ENCODE measurements around the gene ENAH.
"Not testable (repeated sequence)": the region's sequence is repeated elsewhere in the genome, so short reads cannot be mapped to it uniquely, and the experiment has no call there.

Gene ENAH

GRCh38 chr1:225520587-225521227 lies 132.2 kb downstream of the ENAH start:
- no peak for DNase-seq

GRCh38 chr1:225519166-225519863 lies 133.6 kb downstream of the ENAH start:
- DNase-seq: no peak

- DNase-seq: no peak
Measured at GRCh38 chr1:225517697-225518096, 135.2 kb downstream of the ENAH start.

GRCh38 chr1:225517221-225517620 lies 135.7 kb downstream of the ENAH start:
- no peak for DNase-seq

GRCh38 chr1:225514671-225515081 lies 138.2 kb downstream of the ENAH start:
- no peak for DNase-seq

- DNase-seq: not testable (repeated sequence)
Measured at GRCh38 chr1:225513576-225513975, 139.3 kb downstream of the ENAH start.

GRCh38 chr1:225511828-225512381 lies 141.0 kb downstream of the ENAH start:
- DNase-seq: no peak

GRCh38 chr1:225510740-225511139 lies 142.2 kb downstream of the ENAH start:
- not testable (repeated sequence) for DNase-seq

- DNase-seq: peak; percentile 11
Measured at GRCh38 chr1:225509770-225510169, 143.2 kb downstream of the ENAH start.

- no peak for DNase-seq
Measured at GRCh38 chr1:225509376-225509707, 143.6 kb downstream of the ENAH start.

- peak; percentile 97 for DNase-seq
Measured at GRCh38 chr1:225508538-225509375, 144.2 kb downstream of the ENAH start.

- DNase-seq: no peak
Measured at GRCh38 chr1:225506727-225507126, 146.2 kb downstream of the ENAH start.

- no peak for DNase-seq
Measured at GRCh38 chr1:225504776-225505175, 148.1 kb downstream of the ENAH start.

GRCh38 chr1:225500624-225501192 lies 152.2 kb downstream of the ENAH start:
- DNase-seq: no peak

GRCh38 chr1:225498549-225499136 lies 154.3 kb downstream of the ENAH start:
- peak; percentile 60 for DNase-seq

- DNase-seq: no peak
Measured at GRCh38 chr1:225494789-225495359, 158.0 kb downstream of the ENAH start.

- DNase-seq: no peak
Measured at GRCh38 chr1:225493591-225494246, 159.2 kb downstream of the ENAH start.

- no peak for DNase-seq
Measured at GRCh38 chr1:225488676-225489075, 164.2 kb downstream of the ENAH start.

GRCh38 chr1:225486856-225487255 lies 166.1 kb downstream of the ENAH start:
- DNase-seq: no peak

GRCh38 chr1:225485991-225486530 lies 166.9 kb downstream of the ENAH start:
- DNase-seq: no peak

- no peak for DNase-seq
Measured at GRCh38 chr1:225485226-225485625, 167.7 kb downstream of the ENAH start.

All from fibroblast of skin of right biceps (primary cell).